ENCODE results near the gene RELL2.

- TF ChIP-seq POLR2AphosphoS5 (IDR thresholded peaks at IDR 0.05) (no peak), POLR2A (IDR thresholded peaks at IDR 0.05) (no peak), CTCF (IDR thresholded peaks at IDR 0.05 in 8 of 11, conservative IDR thresholded peaks at IDR 0.05 in 3 of 11) (no peak)
Observed at GRCh38 chr5:141613344-141613743, 23.5 kb upstream of the RELL2 start.
